Stimulated activated CD4-positive, alpha-beta T cell treated with anti-CD3 and anti-CD28 coated beads, Interleukin-1b, Interleukin-23, amount 100 ng/mL, for 24 hours (primary cell): Measurements from ENCODE around the gene INO80.
"Not testable (repeated sequence)": the region's sequence is repeated elsewhere in the genome, so short reads cannot be mapped to it uniquely, and the experiment has no call there.

Source experiments
- DNase-seq, 4 experiments: peaks; one replicate each; pipeline ENCODE4 v3.0.0-alpha.2; 2020; ENCODE audit warnings: low read depth in 4 of 4, low spot score in 1 of 4

INO80 gene, protein sequence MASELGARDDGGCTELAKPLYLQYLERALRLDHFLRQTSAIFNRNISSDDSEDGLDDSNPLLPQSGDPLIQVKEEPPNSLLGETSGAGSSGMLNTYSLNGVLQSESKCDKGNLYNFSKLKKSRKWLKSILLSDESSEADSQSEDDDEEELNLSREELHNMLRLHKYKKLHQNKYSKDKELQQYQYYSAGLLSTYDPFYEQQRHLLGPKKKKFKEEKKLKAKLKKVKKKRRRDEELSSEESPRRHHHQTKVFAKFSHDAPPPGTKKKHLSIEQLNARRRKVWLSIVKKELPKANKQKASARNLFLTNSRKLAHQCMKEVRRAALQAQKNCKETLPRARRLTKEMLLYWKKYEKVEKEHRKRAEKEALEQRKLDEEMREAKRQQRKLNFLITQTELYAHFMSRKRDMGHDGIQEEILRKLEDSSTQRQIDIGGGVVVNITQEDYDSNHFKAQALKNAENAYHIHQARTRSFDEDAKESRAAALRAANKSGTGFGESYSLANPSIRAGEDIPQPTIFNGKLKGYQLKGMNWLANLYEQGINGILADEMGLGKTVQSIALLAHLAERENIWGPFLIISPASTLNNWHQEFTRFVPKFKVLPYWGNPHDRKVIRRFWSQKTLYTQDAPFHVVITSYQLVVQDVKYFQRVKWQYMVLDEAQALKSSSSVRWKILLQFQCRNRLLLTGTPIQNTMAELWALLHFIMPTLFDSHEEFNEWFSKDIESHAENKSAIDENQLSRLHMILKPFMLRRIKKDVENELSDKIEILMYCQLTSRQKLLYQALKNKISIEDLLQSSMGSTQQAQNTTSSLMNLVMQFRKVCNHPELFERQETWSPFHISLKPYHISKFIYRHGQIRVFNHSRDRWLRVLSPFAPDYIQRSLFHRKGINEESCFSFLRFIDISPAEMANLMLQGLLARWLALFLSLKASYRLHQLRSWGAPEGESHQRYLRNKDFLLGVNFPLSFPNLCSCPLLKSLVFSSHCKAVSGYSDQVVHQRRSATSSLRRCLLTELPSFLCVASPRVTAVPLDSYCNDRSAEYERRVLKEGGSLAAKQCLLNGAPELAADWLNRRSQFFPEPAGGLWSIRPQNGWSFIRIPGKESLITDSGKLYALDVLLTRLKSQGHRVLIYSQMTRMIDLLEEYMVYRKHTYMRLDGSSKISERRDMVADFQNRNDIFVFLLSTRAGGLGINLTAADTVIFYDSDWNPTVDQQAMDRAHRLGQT (N-terminal part only)

DNA sequence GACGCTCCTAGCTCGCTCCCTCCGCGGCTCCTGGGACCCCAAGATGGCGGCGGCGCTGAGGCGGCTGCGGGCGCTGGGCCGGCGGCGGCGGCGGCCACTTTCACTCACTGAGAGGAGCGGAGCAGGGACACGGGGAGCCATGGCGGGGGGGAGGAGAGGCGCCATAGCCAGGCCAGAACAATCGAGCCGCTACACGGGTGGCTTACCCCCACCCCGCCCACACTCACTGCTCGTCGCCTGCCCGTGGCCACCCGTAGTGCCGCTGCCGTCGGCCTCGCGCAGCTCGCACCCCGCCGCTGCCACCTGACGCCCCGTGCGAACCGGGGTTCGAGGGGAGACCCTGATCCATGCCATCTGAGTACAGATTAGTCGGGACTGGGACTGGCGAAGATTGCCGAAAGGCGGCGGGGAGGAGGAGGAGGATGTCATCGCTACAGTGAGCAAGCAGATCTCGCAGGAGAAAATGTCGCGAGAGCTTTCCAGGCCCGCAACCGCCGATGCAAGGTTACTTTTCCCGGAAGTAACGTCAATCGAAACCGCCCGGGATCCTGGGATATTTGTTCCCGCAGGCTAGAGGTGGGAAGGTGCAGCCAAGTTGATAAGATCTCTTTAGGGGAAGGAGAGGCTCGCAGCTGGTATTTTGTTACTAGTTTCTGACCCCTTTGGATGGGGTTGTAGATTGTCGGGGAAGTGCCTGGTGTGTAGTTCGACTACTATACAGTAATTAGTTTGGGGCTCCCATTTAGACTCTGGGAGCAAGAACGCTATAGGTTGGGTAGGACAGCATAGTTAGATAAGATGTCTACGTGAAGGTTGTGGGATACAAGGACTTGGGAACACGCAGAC, at the start of gene INO80:
Gene INO80 (minus strand): TSS at position 165 of the 846 bp plus-strand sequence. CDS start 19,970 bp downstream, outside the sequence.
- peak; percentile 86 to 95 (median 93) for DNase-seq

DNA sequence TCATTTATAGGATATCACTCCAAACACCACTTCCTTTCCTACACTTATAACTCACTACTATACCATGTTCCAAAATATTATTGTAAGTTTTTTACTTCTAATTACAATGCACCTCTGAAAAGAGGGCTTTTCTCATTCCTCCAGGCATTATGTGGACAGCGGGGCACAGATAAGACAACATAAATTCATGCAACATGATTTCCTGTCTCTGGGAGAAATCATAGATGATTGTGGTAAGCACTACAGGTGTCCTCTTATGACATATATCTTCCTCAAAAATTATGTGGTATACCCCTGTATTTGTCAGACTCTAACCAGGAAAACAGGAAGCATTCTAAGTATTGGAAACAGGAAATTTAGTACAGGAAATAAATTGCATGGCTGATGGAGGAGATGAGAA, 45.7 kb upstream of the INO80 start:
- no peak for DNase-seq

- DNase-seq = no peak
Measured at GRCh38 chr15:41161336-41161735, 45.3 kb upstream of the INO80 start.

DNA sequence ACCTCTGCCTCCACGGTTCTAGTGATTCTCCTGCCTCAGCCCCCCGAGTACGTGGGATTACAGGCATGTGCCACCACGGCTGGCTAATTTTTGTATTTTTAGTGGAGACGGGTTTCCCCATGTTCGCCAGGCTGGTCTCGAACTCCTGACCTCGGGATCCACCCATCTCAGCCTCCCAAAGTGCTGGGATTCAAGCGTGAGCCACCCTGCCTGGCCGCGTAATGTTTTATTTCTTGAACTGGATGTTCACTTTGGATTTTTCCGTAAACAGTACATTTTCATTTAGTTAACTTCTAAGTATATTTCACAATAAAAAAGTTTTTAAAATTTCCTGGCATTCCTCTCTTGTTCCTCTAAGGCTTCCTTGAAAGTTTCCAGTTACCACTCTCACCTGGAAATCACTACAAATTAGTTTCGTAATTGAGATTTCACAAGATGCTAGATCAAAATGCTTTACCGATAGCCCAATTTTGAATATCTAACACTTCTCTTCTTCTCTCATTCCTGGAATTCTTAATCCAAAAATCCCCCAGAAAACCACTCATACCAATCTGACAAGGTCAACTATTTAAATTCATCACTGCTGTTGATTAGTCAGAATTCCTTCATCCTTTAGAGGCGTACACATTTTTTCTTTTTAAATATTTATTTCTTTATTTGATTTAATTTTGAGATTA, 44.7 kb upstream of the INO80 start:
- no peak for DNase-seq

DNA sequence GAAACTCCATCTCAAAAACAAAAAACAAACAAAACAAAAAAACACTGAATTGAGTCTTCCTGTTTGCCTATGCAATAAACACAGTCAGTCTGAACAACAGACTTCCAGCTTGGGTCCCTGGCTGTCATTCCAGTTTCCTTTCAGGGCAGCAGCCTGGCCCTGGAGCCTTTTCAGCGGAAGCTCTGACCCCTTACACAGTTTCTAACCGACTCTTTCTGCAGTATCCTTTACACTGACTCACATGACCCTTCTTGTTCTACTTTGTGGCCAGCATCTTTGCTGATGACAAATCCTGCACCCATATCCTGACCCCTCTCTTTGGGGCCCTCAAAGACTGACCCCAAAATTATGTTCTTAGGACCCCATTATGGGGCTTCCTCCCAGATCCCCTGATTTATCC, 38.3 kb upstream of the INO80 start:
- DNase-seq = no peak

- no peak for DNase-seq
Measured at GRCh38 chr15:41153733-41154132, 37.7 kb upstream of the INO80 start.

DNA sequence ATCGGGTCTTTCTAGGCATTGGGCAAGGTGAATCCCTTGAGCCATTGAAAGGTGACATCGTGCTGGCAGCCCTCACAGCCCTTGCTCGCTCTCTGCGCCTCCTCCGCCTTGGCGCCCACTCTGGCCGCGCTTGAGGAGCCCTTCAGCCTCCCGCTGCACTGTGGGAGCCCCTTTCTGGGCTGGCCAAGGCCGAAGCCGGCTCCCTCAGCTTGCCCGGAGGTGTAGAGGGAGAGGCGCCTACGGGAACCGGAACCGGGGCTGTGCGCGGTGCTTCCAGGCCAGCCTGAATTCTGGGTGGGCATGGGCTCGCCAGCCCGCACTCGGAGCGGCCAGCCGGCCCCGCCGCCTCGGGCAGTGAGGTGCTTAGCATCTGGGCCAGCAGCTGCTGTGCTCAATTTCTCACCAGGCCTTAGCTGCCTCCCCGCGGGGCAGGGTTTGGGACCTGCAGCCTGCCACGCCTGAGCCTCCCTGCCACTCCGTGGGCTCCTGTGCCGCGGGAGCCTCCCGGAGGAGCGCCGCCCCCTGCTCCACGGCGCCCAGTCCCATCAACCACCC, 35.4 kb upstream of the INO80 start:
- no peak for DNase-seq

DNA sequence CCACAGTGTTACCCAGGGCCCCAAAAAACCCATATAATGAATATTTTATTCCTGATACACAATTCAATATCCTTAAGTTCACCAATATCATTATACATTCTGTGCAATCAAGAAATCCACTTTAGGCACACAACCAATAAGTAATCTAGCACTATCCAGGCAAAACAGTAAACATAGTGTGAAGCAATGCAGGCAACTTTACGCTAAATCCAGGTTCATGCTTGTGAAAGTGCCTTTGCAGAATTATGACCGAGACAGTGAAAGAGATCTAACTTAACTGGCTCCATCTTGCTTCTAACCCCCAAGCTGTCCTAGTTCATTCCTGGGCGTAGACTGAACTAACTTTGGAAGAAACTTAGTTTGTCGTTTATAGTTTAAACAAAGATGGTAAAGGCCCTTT, 34.2 kb upstream of the INO80 start:
- DNase-seq = no peak

- no peak for DNase-seq
Measured at GRCh38 chr15:41148065-41148464, 32.0 kb upstream of the INO80 start.

DNA sequence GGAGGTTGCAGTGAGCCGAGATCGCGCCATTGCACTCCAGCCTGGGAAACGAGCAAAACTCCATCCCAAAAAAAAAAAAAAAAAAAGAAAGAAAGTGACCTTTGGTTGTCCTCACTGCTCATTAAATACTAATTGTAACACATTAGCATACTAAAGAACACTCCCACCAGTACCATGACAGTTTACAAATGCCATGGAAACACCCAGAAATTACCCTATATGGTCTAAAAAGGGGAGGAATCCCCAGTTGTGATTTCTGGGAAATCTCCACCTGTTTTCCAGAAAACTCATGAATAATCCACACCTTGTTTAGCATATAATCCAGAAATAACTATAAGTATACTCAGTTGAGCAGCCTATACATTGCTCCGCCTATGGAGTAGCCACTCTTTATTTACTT, 23.5 kb upstream of the INO80 start:
- DNase-seq = no peak

DNA sequence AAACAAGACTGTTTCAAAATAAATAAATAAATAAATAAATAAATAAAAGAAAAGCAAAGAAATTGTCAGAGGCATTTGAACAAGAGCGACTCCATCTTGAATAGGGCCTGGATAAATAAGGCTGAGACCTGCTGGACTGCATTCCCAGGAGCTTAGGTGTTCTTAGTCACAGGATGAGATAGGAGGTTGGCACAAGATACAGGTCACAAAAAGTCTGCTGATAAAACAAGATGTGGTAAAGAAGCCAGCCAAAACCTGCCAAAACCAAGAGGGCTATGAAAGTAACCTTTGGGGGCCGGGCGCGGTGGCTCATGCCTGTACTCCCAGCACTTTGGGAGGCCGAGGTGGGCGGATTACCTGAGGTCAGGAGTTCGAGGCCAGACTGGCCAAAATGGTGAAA, 23.0 kb upstream of the INO80 start:
- DNase-seq = not testable (repeated sequence)

DNA sequence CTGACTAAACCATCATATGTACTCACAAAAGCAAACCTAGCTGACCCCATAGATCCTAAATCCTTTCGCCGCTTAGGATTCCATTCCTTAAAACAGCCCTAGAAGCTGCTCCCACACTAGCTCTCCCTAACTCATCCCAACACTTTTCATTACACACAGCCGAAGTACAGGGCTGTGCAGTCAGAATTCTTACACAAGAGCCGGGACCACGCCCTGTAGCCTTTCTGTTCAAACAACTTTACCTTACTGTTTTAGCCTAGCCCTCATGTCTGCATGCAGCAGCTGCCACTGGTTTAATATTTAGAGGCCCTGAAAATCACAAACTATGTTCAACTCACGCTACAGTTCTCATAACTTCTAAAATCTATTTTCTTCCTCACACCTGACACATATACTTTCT, 19.5 kb upstream of the INO80 start:
- DNase-seq = not testable (repeated sequence)

DNA sequence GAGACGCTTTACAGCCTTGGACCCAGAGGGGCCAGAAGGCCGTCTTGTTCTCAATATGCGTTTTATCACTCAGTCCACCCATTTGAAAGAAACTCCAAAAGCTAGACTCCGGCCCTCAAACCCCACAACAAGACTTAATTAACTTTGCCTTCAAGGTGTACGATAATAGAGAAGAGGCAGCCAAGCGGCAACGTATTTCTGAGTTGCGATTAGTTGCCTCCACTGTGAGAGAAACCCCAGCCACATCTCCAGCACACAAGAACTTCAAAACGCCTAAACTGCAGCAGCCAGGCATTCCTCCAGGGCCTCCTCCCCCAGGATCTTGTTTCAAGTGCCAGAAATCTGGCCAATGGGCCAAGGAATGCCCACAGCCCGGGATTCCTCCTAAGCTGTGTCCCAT, 17.4 kb upstream of the INO80 start:
- no peak for DNase-seq

- DNase-seq = not testable (repeated sequence)
Measured at GRCh38 chr15:41132094-41132493, 16.0 kb upstream of the INO80 start.

- DNase-seq = no peak
Measured at GRCh38 chr15:41128174-41128902, 12.3 kb upstream of the INO80 start.

GRCh38 chr15:41125931-41126642, 10.0 kb upstream of the INO80 start:
- no peak for DNase-seq

DNA sequence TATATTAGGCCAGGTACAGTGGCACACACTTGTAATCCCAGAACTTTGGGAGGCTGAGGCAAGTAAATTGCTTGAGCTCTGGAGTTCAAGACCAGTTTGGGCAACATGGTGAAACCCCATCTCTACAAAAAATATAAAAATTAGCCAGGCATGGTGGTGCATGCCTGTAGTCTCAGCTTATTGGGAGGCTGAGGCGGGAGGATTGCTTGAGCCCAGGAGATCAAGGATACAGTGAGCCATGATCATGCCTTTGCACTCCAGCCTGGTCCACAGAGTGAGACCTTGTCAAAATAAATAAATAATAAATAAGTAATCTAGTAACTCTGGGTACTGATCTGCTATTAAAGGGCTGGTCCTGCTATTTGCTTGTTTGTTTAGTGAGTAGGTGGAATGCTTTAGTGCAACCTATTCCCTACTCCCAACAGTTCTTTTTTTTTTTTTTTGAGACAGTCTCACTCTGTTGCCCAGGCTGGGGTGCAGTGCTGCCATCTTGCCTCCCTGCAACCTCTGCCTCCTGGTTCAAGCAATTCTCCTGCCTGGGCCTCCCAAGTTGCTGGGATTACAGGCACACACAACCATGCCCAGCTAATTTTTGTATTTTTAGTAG, 9.1 kb upstream of the INO80 start:
- no peak for DNase-seq

GRCh38 chr15:41124058-41124457, 8.0 kb upstream of the INO80 start:
- DNase-seq = no peak
